Measurements from ENCODE around the gene LRRC74A. TPM values are rescaled to one million over a fixed set of nuclear protein-coding genes. Genes with fewer than 3 reads are reported as not detected.
A peak's percentile ranks its signal among the peaks of the same experiment; 100 is the strongest.

Gene LRRC74A
- total and polyA plus RNA-seq, 2 of the 4 experiments (the other 2 are of a cell fraction) = not detected

- Histone ChIP-seq H3K18ac (ENCODE audit: low read depth, low read length) (peak overlapping the region; percentile 84), H3K23ac (ENCODE audit: low read depth, low read length) (peak overlapping the region; percentile 23; the same call in 1 of the 2 replicates), H3K4me3 (ENCODE audit: insufficient read depth, low read depth, low read length) (no peak overlapping the region), H2BK20ac (ENCODE audit: low read depth, low read length) (peak overlapping the region; percentile 72), H2BK15ac (ENCODE audit: low read depth, low read length) (peak overlapping the region; percentile 85; the same call in 2 of the 3 replicates), H3K4me1 (ENCODE audit: control insufficient read depth, insufficient read depth, low read length) (peaks cover 29% of the 10 kb centered on the region), H2BK5ac (ENCODE audit: low read depth, low read length, poor library complexity, severe bottlenecking) (no peak overlapping the region), H3K56ac (ENCODE audit: extremely low read depth, insufficient read depth, low read length) (no peak overlapping the region), H2AFZ (replicated peaks; ENCODE audit: low read length, poor library complexity) (no peak overlapping the region), H3K14ac (replicated peaks; ENCODE audit: low read depth, low read length) (peak overlapping the region; percentile 49), H3K36me3 (ENCODE audit: control insufficient read depth, insufficient read depth, low read length) (no peaks in the 10 kb centered on the region), H2AK5ac (ENCODE audit: low read depth, low read length) (peak overlapping the region; percentile 6), H3K4ac (ENCODE audit: low read depth, low read length) (peak overlapping the region; percentile 38), H4K20me1 (ENCODE audit: insufficient read depth, low read length) (peaks cover 5% of the 10 kb centered on the region), H3K9ac (ENCODE audit: low read depth, low read length) (no peak overlapping the region; the same call in 1 of the 2 replicates), H2AK9ac (replicated peaks; ENCODE audit: low read depth, low read length, poor library complexity) (no peak overlapping the region), H4K91ac (ENCODE audit: insufficient read depth, low read depth, low read length) (peak overlapping the region; percentile 67), H3K9me3 (ENCODE audit: control insufficient read depth, insufficient read depth, low read length) (0 out of 2 replicates have a peak, but pooled peaks cover 2% of the 10 kb centered on the region), H2BK120ac (ENCODE audit: low read depth, low read length) (peak overlapping the region; percentile 50), H3K27me3 (ENCODE audit: control insufficient read depth, insufficient read depth, low read length) (no peaks in the 10 kb centered on the region), H3K9me1 (ENCODE audit: insufficient read depth, low read length) (peaks cover 15% of the 10 kb centered on the region), H4K8ac (ENCODE audit: low read depth in 2 of 2, low read length in 2 of 2) (peak overlapping the region; percentile 48 to 50; a peak in 2 of 4 replicates), H3K4me2 (ENCODE audit: low read depth, low read length) (no peak overlapping the region), H3K79me1 (ENCODE audit: low read depth in 1 of 2, low read length in 2 of 2) (no peaks in the 10 kb centered on the region), H4K5ac (ENCODE audit: low read depth, low read length) (peak overlapping the region; percentile 94), H3K27ac (ENCODE audit: insufficient read depth, low read length) (peak overlapping the region; percentile 81; the same call in 1 of the 2 replicates)
- ChIA-PET CTCF (interaction anchor here (0.6 to 1.7 kb wide), 3 partner anchors 16 to 167 kb away, joined by 3 to 6 read pairs (median 4); no protein-coding TSS in a partner anchor), POLR2A (ENCODE audit: unreplicated experiment) (no interaction called here)
- dilution Hi-C loops (cut with HindIII; ENCODE audit: low sequenced_read_pairs, unreplicated experiment) (no loop called here), intact Hi-C loops (cut with micrococcal nuclease) (no loop called here), in situ Hi-C loops (cut with MboI; ENCODE audit: low sequenced_read_pairs) (no loop called here)
- no peak for TF ChIP-seq MAZ (IDR thresholded peaks at IDR 0.05; ENCODE audit: borderline replicate concordance, low read depth, low read length)
- TF ChIP-seq RCOR1 (IDR thresholded peaks at IDR 0.05; ENCODE audit: insufficient replicate concordance, low read length) = no peak
- TF ChIP-seq POLR2A (IDR thresholded peaks at IDR 0.05; ENCODE audit: low read depth, low read length) = no peak
- TF ChIP-seq USF2 (IDR thresholded peaks at IDR 0.05; ENCODE audit: low read depth, low read length) = no peak
- TF ChIP-seq FOS (IDR thresholded peaks at IDR 0.05; ENCODE audit: low read depth, low read length) = no peak
- TF ChIP-seq RFX5 (IDR thresholded peaks at IDR 0.05; ENCODE audit: low read depth, low read length) = no peak
- DNase-seq (peak; percentile 9), ATAC-seq (ENCODE audit: low read depth) (peak; percentile 2; the same call in 1 of the 2 replicates)
- BruUV-seq (replicated peaks) = no TSS peak
- 89% methylated on average over 1 of the region's 6 CpGs; no CpG with 5 or more reads in 1 of the 2 experiments for WGBS, 2 experiments (ENCODE audit: extremely low coverage in 2 of 2, insufficient read length in 1 of 2)
These were observed 75.2 kb downstream of the LRRC74A start for GRCh38 chr14:76901171-76902055.

Measured in IMR-90 (cell line).